ENCODE results near the gene PSTPIP2.
"Not testable (repeated sequence)": the region's sequence is repeated elsewhere in the genome, so short reads cannot be mapped to it uniquely, and the experiment has no call there.

The PSTPIP2 gene

DNA sequence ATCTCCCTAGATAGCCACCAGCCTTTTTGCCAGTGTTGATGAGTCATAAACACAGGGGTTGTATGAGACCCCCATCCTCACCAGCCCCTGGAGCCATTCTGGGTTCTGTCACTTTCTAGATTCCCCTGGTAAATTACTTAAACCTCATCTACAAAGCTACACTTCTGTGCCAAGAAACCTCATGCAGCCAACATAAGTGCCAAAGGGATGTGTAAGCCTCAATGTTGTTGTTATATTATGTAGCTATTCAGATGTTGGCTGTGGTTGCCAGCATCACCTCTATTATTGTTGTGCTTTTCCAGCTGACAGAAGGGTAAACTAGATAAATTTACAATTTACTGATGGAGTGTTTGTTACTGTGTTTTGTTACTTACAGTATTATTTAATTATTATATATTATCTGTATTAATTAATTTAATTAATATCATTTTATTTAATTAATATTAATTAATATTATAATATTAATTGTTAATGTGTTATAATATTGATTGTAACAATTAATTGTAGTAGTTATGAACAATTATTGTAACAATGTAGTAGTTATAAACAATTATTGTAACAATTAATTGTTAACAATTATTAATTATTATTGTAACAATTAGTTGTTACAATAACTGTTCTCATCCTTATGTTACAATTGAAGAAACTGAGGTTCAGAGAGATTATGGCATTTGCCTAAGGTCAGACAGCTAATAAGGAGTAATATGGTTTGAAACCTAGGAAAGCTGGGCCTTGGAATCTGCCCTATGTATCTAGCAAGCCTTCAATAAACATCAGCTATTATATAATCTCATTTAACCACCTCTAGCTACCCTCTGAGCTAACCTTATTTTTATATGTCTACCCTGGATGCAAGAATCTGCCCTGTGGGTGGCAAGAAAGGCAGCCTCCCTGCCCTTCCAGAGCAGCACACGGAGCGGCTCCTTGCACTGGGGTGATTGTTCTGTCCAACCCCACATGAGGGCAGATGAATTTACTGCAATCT, 36.1 kb downstream of the PSTPIP2 start:
- DNase-seq (ENCODE audit: low read depth): no peak

GRCh38 chr18:46034230-46034629, 37.8 kb downstream of the PSTPIP2 start:
- no peak for DNase-seq (ENCODE audit: low read depth)

- DNase-seq (ENCODE audit: low read depth): no peak
Observed at GRCh38 chr18:46031741-46032140, 40.3 kb downstream of the PSTPIP2 start.

- no peak for DNase-seq (ENCODE audit: low read depth)
Observed at GRCh38 chr18:46028536-46028891, 43.5 kb downstream of the PSTPIP2 start.

DNA sequence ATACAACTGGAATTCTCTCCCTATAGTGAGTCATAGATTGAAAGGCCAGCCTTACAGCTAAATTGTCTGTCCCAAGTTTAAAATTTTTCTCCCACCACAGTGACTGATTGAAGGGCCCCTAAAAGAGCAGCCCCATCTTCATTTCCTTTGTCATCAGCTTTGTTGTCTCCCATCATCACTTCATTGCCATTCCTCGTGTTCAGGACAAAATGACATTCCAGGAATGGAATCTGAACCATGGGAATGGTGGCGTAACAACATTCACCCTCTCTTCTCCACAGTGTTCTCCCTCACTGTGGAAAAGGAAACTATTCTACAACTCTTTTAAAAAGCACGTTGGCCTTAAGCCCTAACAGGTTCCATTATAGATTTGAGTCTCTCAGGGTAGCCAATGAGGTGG, 52.1 kb downstream of the PSTPIP2 start:
- DNase-seq (ENCODE audit: low read depth): no peak

DNA sequence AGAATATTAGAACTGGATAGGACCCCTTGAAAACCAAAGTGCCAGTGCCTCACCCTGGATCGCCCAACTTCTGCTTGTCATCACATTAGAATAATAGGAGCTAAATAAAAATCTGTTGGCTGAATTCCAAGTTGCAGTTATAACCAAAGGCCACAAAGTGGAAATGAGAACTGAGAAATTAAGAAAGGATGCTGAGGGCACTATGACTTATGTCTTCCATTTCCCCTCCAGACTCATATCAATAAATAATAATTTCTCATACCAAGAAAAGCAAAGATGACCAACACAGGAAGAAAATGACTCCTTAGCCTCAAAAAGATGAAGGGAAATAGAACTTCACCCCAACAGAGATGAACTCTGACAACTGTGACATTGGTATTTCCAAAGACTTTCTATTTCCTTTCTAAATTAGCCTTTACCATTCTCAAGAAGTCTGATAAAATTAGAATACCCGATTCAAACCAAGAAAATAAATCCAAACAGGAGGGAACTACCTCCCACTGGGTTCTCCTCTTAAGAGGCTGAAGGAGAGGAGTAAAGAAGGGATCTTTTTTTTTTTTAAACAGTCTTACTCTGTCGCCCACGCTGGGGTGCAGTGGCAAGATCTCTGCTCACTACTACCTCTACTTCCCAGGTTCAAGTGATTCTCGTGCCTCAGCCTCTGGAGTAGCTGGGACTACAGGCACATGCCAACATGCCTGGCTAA, 58.4 kb downstream of the PSTPIP2 start:
- DNase-seq (ENCODE audit: low read depth): no peak

- no peak for DNase-seq (ENCODE audit: low read depth)
Observed at GRCh38 chr18:46010676-46011075, 61.4 kb downstream of the PSTPIP2 start.

GRCh38 chr18:46010050-46010449, 62.0 kb downstream of the PSTPIP2 start:
- no peak for DNase-seq (ENCODE audit: low read depth)

DNA sequence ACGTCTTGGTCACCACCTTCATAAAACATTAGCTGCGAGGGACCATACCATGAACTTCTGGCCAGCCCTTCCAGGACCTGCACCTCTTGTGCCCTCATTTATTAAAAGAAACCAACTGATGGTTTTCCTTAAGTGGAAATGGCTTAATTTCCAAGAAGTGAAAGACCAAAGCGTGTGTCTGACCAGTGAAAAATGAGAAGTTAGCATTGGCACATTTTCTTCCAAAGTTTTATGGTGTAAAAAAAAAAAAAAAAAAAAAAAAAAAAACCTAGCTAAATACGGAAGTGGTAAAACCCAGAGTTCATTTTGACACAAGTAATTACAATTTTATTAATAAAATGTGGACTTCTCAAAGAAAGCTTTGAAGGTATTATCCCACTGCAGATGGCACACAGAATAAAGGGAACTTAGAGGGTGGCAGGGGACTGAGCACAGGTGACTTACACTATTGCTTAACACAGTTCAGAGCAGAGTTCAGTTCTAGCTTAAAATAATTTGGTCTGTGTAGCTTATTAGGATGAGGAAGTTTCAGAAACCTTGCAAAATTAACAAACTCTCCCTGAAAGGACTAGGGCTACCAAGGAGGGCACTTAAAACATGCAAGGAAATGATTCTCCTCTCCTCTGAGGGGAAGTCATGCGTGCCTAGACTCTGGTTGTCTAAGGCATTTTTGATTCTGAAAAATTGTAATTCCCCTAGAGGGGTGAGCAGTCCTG, 62.8 kb downstream of the PSTPIP2 start:
- no peak for DNase-seq (ENCODE audit: low read depth)

- no peak for DNase-seq (ENCODE audit: low read depth)
Observed at GRCh38 chr18:46008531-46008930, 63.5 kb downstream of the PSTPIP2 start.

- DNase-seq (ENCODE audit: low read depth): no peak
Observed at GRCh38 chr18:46007165-46007564, 64.9 kb downstream of the PSTPIP2 start.

GRCh38 chr18:46002934-46003333, 69.1 kb downstream of the PSTPIP2 start:
- DNase-seq (ENCODE audit: low read depth): no peak

DNA sequence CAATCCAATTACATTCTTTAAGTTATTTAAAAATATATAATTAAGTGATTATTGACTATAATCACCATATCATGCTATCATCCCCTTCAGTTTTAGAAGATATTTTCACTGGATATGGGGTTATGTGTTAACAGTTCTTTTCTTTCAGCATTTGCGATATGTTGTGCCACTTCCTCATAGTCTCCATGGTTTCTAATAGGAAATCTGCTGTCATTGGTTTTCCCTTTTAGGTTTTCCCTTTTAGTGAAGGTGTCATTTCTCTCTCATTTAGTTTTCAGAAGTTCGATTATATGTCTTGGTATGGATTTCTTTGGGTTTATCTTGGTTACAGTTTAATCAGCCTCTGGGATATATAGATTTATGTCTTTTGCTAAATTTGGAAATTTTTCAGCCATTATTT, 70.2 kb downstream of the PSTPIP2 start:
- DNase-seq (ENCODE audit: low read depth): no peak

DNA sequence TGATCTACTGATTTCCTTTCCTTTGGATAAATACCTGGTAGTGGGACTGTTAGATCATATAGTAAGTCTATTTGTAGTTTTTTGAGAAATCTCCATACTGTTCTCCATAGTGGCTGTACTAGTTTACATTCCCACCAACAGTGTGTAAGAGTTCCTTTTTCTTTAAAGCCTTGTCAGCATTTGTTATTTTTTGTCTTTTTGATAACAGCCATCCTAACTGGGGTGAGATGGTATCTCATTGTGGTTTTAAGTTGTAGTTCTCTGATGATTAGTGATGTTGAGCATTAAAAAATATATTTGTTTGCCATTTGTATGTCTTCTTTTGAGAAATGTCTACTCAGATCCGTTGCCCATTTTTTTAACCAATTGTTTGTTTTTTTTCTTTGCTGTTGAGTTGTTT, 71.0 kb downstream of the PSTPIP2 start:
- DNase-seq (ENCODE audit: low read depth): no peak

DNA sequence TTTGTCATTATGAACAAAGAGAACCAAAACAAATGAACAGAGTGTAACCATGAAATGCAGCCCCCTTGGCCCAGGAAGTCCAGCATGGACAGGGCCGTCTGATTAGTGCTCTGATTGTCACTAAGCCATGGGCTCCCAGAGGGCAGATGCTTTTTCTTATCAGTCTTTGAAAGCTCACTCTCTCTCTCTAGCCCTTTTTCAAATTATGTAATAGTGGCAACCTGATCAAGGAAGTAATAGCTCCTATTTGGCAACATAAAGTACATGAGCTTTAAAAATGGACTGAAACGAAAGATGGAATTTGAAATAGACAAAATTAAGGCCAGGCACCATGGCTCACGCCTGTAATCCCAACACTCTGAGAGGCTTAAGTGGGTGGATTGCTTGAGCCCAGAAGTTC, 72.5 kb downstream of the PSTPIP2 start:
- no peak for DNase-seq (ENCODE audit: low read depth)

- no peak for DNase-seq (ENCODE audit: low read depth)
Observed at GRCh38 chr18:45998244-45998643, 73.8 kb downstream of the PSTPIP2 start.

- peak; percentile 9 for DNase-seq (ENCODE audit: low read depth)
Observed at GRCh38 chr18:45997700-45998151, 74.3 kb downstream of the PSTPIP2 start.

DNA sequence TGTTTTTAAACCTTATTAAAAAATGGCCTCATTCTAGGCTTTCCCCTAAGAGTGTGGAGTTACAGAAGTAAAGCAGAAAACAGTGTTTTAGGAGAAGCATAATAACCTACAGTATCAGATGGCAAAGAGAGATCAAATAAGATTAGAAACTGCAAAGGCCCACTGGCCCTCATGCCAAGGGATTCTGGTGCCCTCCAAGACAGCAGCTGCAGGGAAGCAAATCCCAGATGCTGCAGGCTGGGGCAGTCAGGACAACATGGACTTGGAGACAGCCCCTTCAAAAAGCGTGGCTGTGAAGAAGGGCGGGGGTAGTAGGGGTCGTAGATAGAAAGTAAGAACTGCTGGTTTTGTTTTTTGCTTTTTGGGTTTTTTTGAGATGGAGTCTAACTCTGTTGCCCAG, 76.6 kb downstream of the PSTPIP2 start:
- no peak for DNase-seq (ENCODE audit: low read depth)

DNA sequence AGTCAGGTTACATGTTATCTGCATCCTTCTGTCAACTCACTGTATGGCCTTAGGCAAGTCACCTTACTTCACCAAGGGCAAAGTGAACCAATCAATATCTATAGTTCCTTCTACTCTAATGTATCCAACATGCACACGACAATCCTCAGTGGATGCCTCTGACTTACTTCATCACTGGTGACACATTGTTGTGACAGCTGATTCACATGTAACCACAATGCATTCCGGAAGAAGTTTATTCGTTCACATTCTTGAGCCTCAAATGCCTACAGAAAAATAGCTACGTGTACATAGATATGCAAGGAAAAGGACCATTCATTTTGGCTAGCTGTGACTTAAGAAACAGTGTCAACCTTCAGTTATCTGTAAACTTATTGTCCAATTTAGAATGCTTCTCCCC, 78.6 kb downstream of the PSTPIP2 start:
- no peak for DNase-seq (ENCODE audit: low read depth)

- not testable (repeated sequence) for DNase-seq (ENCODE audit: low read depth)
Observed at GRCh38 chr18:45992527-45992926, 79.5 kb downstream of the PSTPIP2 start.

- DNase-seq (ENCODE audit: low read depth): no peak
Observed at GRCh38 chr18:45991788-45992187, 80.3 kb downstream of the PSTPIP2 start.

GRCh38 chr18:45984546-45985235, 87.4 kb downstream of the PSTPIP2 start:
- no peak for DNase-seq (ENCODE audit: low read depth)
